GM12878 (cell line): ENCODE measurements around the gene KRTAP5-7.

ENCODE experiments used
- CREB1 ChIP-seq: IDR thresholded peaks from 2 replicates; pipeline ENCODE4 v1.6.1; 2012; ENCODE audit warnings: low read depth, mild to moderate bottlenecking, inconsistent platforms
- CTCF ChIP-seq, 3 experiments: IDR thresholded peaks in 2 of 3; conservative IDR thresholded peaks in 1 of 3; 2 replicates each; pipeline ENCODE4 v1.5.1; 2011; ENCODE audit warnings: low read depth in 3 of 3, low read length in 3 of 3, mild to moderate bottlenecking in 3 of 3, control low read depth in 2 of 3, moderate library complexity in 2 of 3, inconsistent platforms in 1 of 3, mixed read lengths in 1 of 3; ENCODE audit not compliant: control insufficient read depth in 2 of 3, insufficient read depth in 1 of 3; ENCODE audit errors: extremely low read depth in 1 of 3
- ELK1 ChIP-seq: IDR thresholded peaks from 2 replicates; pipeline ENCODE4 v1.6.1; 2012; ENCODE audit warnings: low read depth, low read length, improper control_type of control experiment
- EZH2 ChIP-seq: IDR thresholded peaks from 2 replicates; pipeline ENCODE4 v1.6.1; 2012; ENCODE audit warnings: low read depth, mild to moderate bottlenecking, control low read depth, inconsistent platforms, low read length, borderline replicate concordance; ENCODE audit not compliant: control insufficient read depth
- FOXM1 ChIP-seq: IDR thresholded peaks from 2 replicates; pipeline ENCODE4 v1.6.1; 2012; ENCODE audit warnings: low read depth, mild to moderate bottlenecking, inconsistent platforms, low read length, moderate library complexity
- HDAC2 ChIP-seq: fragments of 200-600 bp; sonication (generic); IDR thresholded peaks from 2 replicates; pipeline ENCODE4 v1.6.1; 2017
- POLR2A ChIP-seq: IDR thresholded peaks from 2 replicates; pipeline ENCODE4 v1.6.1; 2011; ENCODE audit warnings: low read depth, mild to moderate bottlenecking, low read length
- POLR2AphosphoS5 ChIP-seq: IDR thresholded peaks from 2 replicates; pipeline ENCODE4 v1.6.1; 2011; ENCODE audit warnings: mild to moderate bottlenecking, low read length, inconsistent platforms
- RAD21 ChIP-seq: IDR thresholded peaks from 2 replicates; pipeline ENCODE4 v1.6.1; 2011; ENCODE audit warnings: mild to moderate bottlenecking, low read depth, low read length, moderate library complexity; ENCODE audit not compliant: insufficient read depth
- TCF7 ChIP-seq: IDR thresholded peaks from 2 replicates; pipeline ENCODE4 v1.6.1; 2014; ENCODE audit warnings: antibody characterized with exemption, borderline replicate concordance

GRCh38 chr11:71557257-71557656 lies 30.2 kb downstream of the KRTAP5-7 start:
- TF ChIP-seq CTCF (IDR thresholded peaks at IDR 0.05 in 2 of 3, conservative IDR thresholded peaks at IDR 0.05 in 1 of 3; ENCODE audit: control insufficient read depth in 2 of 3, extremely low read depth in 1 of 3, insufficient read depth in 1 of 3, low read depth in 3 of 3, low read length in 3 of 3) (no peak), POLR2AphosphoS5 (no peak), EZH2 (no peak), POLR2A (no peak), CREB1 (no peak), TCF7 (no peak), RAD21 (no peak), ELK1 (no peak), FOXM1 (no peak), HDAC2 (no peak)
